Fibroblast of skin of right quadriceps (primary cell): ENCODE measurements around the gene HBD.

ENCODE experiments used
- DNase-seq: peaks from one replicate; pipeline ENCODE4 v3.0.0-alpha.2; 2013

The HBD gene

DNA sequence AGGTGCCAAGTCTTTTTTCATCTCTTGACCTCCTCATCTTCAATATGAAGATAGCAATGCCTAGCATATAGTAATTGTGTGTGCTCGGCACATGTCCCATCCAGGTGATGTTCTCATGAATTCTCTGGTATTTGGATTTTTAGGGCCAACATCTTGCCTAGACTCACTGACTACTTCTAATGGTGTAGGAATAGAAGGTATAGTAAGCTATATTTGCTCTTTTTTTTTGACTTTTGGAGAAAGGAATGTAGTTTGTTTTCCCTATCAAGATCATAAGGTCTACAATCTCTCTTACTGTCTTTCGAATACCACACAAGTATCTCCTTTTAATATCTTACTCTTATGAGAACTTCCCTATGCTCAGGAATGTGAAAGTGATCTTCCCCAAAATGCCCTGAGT lies 3.2 kb downstream of the HBD start:
- no peak for DNase-seq

DNA sequence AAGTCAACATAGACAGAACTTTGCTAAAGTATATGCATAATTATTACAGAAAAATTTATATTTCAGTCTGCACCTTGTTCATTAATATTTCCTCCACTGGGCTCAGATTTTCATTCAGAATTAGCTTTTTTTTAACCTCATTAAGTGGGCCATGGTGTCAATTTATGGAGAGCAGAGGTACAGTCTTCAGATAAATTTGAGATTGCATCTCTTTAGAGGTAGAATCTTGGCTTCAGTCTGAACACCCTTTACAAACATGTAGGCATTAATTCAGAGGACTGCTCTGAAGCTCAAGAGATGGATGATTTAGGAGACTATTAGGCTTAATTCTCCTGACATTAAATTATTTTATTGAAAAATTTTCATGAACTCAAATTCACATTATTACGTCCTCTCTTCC lies 4.0 kb downstream of the HBD start:
- no peak for DNase-seq

DNA sequence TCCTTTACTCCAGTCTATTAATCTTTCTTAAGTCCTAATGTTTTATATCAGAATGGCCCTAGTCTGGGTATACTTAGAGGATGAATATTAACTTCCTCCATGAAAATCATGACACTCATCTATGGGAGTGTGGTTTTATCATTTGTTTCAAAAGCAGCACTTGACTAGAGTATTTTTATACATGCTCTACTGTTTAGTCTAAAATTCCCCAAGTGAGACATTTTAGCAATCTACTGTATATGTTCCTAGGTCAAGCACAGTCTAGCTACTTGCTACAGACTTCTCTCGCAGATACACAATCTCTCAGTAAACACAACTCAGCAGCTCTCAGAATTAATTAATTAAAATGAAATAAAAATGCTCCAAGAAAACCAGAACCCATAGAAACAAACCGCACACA lies 4.5 kb downstream of the HBD start:
- DNase-seq: no peak

DNA sequence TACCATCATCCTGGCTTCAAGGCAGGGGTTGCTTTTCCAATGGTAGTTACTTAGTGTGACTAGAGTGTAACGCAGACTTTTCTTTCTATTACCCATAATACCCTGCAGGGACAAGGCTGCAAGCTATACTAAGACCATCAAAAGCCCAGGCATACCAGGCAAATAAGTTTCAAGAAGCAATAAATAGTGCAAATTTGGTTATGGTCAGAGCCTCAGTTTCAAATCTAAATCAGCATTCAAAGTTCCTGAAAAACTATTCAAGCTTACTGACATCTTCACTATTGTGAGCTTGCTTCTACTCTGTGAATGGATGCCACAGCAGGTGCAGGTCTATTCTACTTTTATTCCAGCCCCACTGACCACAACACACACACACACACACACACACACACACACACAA lies 4.9 kb downstream of the HBD start:
- DNase-seq: no peak

- DNase-seq: no peak
These were observed 6.2 kb downstream of the HBD start for GRCh38 chr11:5228124-5228523.

DNA sequence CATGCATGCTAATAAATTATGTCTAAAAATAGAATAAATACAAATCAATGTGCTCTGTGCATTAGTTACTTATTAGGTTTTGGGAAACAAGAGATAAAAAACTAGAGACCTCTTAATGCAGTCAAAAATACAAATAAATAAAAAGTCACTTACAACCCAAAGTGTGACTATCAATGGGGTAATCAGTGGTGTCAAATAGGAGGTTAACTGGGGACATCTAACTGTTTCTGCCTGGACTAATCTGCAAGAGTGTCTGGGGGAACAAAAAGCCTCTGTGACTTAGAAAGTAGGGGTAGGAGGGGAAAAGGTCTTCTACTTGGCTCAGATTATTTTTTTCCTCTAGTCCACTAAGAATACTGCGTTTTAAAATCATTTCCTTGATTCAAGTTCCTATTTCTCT lies 6.6 kb downstream of the HBD start:
- DNase-seq: no peak

DNA sequence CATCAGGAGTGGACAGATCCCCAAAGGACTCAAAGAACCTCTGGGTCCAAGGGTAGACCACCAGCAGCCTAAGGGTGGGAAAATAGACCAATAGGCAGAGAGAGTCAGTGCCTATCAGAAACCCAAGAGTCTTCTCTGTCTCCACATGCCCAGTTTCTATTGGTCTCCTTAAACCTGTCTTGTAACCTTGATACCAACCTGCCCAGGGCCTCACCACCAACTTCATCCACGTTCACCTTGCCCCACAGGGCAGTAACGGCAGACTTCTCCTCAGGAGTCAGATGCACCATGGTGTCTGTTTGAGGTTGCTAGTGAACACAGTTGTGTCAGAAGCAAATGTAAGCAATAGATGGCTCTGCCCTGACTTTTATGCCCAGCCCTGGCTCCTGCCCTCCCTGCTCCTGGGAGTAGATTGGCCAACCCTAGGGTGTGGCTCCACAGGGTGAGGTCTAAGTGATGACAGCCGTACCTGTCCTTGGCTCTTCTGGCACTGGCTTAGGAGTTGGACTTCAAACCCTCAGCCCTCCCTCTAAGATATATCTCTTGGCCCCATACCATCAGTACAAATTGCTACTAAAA lies 7.5 kb downstream of the HBD start, which contains the start of gene HBB:
TSS of gene HBB (minus strand) at position 340 of the 579 bp plus-strand sequence. CDS start at position 290, 50 bp downstream.
- DNase-seq: no peak

GRCh38 chr11:5225480-5225871 lies 8.8 kb downstream of the HBD start:
- no peak for DNase-seq

GRCh38 chr11:5224538-5225479 lies 9.5 kb downstream of the HBD start:
- no peak for DNase-seq

- no peak for DNase-seq
These were observed 10.6 kb downstream of the HBD start for GRCh38 chr11:5223686-5224085.

DNA sequence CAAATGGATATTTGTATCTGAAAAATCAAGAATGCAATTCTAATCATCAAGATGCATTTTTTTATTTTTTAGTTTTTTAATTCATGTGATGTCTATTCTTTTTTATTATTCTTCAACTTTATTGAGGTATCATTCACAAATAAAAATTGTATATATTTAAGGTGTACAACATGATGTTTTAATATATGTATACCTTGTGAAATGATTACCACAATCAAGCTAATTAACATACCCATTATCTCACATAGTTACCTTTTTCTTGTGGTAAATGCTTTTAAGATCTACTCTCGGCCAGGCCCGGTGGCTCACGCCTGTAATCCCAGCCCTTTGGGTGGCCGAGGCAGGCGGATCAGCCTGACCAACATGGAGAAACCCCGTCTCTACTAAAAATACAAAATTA lies 11.1 kb downstream of the HBD start:
- DNase-seq: no peak

DNA sequence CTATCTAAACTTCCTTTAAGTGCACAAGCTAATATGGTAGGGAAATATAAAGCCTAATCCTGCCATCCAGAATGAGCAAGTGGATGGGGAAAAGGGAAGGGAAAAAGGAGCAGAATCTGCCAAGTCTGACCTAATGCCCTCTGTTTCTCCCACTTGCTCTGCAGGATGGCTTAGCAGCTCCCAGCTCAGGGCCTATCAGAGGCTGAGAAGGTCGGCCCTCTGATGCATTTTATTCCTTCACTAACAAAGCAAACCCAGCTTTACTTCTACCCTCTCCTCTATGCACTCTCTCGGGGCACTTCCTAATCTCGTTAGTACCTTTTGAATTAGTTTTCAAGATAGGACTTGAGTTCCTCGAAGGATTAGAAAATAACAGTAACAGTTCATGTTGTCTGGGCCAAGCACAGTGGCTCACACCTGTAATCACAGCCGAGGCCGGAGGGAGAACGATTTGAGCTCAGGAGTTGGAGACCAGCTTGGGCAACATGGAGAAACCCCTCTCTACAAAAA lies 23.9 kb downstream of the HBD start:
- no peak for DNase-seq

DNA sequence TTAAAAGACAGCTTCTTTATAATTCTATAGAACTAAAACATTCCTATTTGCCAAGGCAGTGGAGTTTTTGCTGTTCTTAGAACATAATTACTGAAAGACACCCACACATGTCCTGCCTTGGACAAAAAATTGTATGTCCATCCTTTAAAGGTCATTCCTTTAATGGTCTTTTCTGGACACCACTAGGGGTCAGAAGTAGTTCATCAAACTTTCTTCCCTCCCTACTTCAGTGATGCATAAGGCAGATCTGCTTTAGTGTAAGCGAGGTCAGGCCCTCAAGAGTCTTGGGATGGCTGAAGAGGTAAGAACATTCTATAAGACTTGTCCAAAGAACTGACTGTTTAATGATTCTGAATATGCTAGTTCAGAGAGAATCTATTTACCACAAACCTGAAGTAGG lies 29.5 kb downstream of the HBD start:
- DNase-seq: peak; percentile 52

- no peak for DNase-seq
These were observed 30.9 kb downstream of the HBD start for GRCh38 chr11:5203366-5203765.

DNA sequence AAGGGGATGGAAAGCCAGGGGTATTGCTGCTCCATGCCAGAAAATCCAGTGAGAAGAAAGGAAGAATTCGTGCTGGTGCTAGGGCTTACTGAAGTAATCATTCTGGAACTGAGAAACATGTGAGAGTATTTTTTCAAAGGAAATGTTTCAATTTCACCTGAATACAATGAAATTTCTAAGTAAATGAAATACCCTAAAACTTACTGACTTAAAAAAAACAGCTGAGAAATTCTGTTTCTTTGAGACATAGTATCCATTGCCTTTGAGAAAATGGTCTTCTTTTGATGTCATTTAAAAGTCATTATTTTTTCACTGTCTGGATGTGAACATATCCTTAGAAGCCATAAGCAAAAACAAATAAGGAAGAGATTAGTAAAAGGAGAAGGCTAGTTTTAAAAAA lies 33.7 kb downstream of the HBD start, which contains the start of gene OR51V1:
TSS of gene OR51V1 (minus strand) at position 101 of the 400 bp plus-strand sequence. CDS start at position 101, 0 bp downstream.
- no peak for DNase-seq

DNA sequence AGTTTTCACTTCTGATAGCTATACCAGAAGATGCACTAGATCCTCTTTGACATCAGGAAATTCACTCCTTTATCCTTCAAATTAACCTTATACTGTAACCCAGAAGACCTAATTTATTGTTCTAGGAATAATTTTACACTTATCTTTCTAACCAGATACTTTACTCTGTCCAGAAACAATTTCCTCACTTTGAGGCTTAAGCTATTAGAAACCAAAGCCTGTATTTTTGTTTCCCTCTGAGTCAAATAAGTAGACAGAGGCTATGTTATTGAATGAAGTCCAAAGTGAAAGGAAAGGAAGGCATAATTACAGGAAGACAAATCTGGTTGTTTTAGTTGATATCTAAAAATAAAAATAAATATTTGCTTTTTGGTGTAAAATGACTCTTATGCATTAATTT lies 36.0 kb downstream of the HBD start:
- DNase-seq: no peak

DNA sequence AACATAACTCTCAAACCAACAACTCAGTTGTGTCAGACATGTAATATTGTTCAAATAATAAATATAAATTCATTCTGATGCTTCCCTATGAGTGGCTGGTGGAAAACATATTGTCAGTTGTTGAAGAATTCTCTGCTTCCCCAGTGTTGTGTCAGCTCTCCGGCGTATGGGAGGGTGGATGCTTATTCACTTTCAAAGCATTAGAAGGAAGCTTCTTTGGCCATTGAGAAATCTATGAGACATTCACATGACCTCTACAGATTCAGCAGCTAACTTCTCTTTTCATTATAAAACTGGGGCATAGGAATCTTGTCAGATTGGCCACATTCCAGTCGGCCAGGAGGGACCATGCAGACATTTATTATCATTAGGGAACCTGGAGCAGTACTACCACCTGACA lies 36.7 kb downstream of the HBD start:
- DNase-seq: no peak

DNA sequence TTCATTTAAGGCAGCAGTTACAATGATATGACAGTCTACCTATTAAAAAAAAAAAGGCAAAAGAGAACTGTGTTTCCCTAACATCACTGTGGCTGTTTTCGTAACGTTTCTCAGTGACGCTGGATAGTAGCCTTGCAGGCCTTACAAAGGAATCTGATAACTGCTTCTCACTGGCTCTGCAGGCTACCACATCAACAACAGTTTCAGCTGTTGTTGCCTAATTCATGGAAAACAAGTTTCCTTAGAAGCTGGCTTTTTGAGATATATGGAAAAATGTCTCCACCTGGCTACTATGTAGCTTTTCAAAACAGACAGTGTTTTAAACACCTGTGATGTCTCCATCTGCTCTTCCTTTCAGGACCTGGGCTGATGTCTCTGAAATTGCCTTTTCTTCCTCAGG lies 37.6 kb downstream of the HBD start:
- no peak for DNase-seq

DNA sequence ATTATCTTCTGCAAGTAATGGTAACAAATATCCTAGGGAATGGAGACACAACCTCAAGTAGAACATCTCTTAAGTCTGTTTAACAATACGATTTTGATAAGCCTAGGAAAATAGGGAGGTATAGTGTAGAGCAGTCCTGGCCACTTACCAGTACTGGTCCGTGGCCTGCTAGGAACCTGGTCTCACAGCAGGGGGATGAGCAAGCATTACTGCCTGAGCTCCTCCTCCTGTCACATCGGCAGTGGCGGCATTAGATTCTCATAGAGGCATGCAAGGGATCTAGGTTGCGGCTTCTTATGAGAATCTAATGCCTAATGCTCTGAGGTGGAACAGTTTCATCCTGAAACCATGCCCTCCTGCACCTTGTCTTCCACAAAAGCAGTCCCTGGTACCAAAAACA lies 38.2 kb downstream of the HBD start:
- DNase-seq: no peak

DNA sequence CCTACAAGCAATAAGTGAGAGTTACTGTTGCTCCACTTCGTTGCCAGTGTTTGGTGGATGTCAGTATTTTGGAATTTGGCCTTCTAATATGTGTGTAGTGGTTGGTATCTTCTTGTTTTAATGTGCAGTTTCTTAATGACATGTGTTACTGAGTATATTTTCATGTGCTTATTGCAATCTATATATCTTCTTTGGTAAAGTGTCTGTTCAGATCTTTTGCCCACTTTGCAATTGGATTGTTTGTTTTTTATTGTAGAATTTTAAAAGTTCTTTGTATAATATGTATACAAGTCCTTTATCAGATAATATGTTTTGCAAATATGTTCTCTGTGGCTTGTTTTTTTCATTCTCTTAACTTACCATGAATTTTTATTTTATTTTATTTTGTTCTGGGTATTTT lies 41.5 kb downstream of the HBD start:
- no peak for DNase-seq

- no peak for DNase-seq
These were observed 46.1 kb downstream of the HBD start for GRCh38 chr11:5188201-5188600.
